HG03558 (cell line): ENCODE measurements around the gene TBX21.
"Not testable (repeated sequence)": the region's sequence is repeated elsewhere in the genome, so short reads cannot be mapped to it uniquely, and the experiment has no call there.

Experiments
- ATAC-seq: cut with Tn5 transposase; IDR thresholded peaks from one replicate; pipeline ENCODE4 v1.9.1; 2021; ENCODE audit warnings: moderate number of reproducible peaks; ENCODE audit not compliant: unreplicated experiment; ENCODE audit errors: extremely low read depth

The TBX21 gene

GRCh38 chr17:47751471-47751870 lies 18.4 kb downstream of the TBX21 start:
- ATAC-seq = no peak

GRCh38 chr17:47757386-47757785 lies 24.4 kb downstream of the TBX21 start:
- no peak for ATAC-seq

- no peak for ATAC-seq
Observed at GRCh38 chr17:47760409-47761140, 27.5 kb downstream of the TBX21 start.

- ATAC-seq = no peak
Observed at GRCh38 chr17:47762728-47763127, 29.7 kb downstream of the TBX21 start.

- no peak for ATAC-seq
Observed at GRCh38 chr17:47763913-47764582, 31.0 kb downstream of the TBX21 start.

- not testable (repeated sequence) for ATAC-seq
Observed at GRCh38 chr17:47773649-47774048, 40.6 kb downstream of the TBX21 start.

- ATAC-seq = no peak
Observed at GRCh38 chr17:47774331-47774730, 41.3 kb downstream of the TBX21 start.

- ATAC-seq = no peak
Observed at GRCh38 chr17:47774987-47775580, 42.0 kb downstream of the TBX21 start.

GRCh38 chr17:47776330-47777197 lies 43.5 kb downstream of the TBX21 start:
- ATAC-seq = no peak

GRCh38 chr17:47778184-47778635 lies 45.2 kb downstream of the TBX21 start:
- no peak for ATAC-seq

- no peak for ATAC-seq
Observed at GRCh38 chr17:47781397-47781796, 48.4 kb downstream of the TBX21 start.

GRCh38 chr17:47785538-47786123 lies 52.6 kb downstream of the TBX21 start:
- ATAC-seq = no peak

GRCh38 chr17:47789611-47790561 lies 56.9 kb downstream of the TBX21 start:
- ATAC-seq = no peak

GRCh38 chr17:47791025-47791424 lies 58.0 kb downstream of the TBX21 start:
- no peak for ATAC-seq

GRCh38 chr17:47792457-47792856 lies 59.4 kb downstream of the TBX21 start:
- ATAC-seq = no peak

GRCh38 chr17:47792979-47793378 lies 59.9 kb downstream of the TBX21 start:
- ATAC-seq = no peak
